Loucy (cell line): ENCODE results near the gene PATE2.

ENCODE experiments used
- H2AFZ ChIP-seq: fragments of 200-600 bp; sonication (generic); 2 replicates; pipeline ENCODE4 v1.6.0; 2016; ENCODE audit warnings: antibody characterized with exemption, mild to moderate bottlenecking, low read length, moderate library complexity
- H3F3A ChIP-seq: fragments of 200-600 bp; 2 replicates; pipeline ENCODE4 v1.6.0; 2016; ENCODE audit warnings: antibody characterized with exemption, low read depth, mild to moderate bottlenecking
- H3K27me3 ChIP-seq: fragments of 200-600 bp; sonication (generic); 2 replicates; pipeline ENCODE4 v1.6.1; 2014; ENCODE audit warnings: low read length, mild to moderate bottlenecking; ENCODE audit not compliant: insufficient read depth, poor library complexity, severe bottlenecking
- H3K36me3 ChIP-seq: fragments of 200-600 bp; sonication (generic); 2 replicates; pipeline ENCODE4 v1.6.1; 2016; ENCODE audit warnings: low read length; ENCODE audit not compliant: insufficient read depth
- H3K4me1 ChIP-seq: fragments of 200-600 bp; sonication (generic); 2 replicates; pipeline ENCODE4 v1.5.1; 2014; ENCODE audit warnings: low read length, mild to moderate bottlenecking; ENCODE audit not compliant: insufficient read depth, poor library complexity, severe bottlenecking
- H3K4me2 ChIP-seq: fragments of 200-600 bp; sonication (generic); 2 replicates; pipeline ENCODE4 v1.6.0; 2014; ENCODE audit warnings: antibody characterized with exemption, low read length, low read depth, mild to moderate bottlenecking; ENCODE audit not compliant: poor library complexity, severe bottlenecking
- H3K4me3 ChIP-seq: fragments of 200-600 bp; sonication (generic); 2 replicates; pipeline ENCODE4 v1.5.1; 2014; ENCODE audit warnings: low read length, mild to moderate bottlenecking, mixed read lengths; ENCODE audit not compliant: poor library complexity, severe bottlenecking
- H3K79me2 ChIP-seq: fragments of 200-600 bp; sonication (generic); 2 replicates; pipeline ENCODE4 v1.6.1; 2014; ENCODE audit warnings: low read length; ENCODE audit not compliant: insufficient read depth
- H3K9ac ChIP-seq: fragments of 200-600 bp; sonication (generic); 2 replicates; pipeline ENCODE4 v1.6.0; 2014; ENCODE audit warnings: mild to moderate bottlenecking, low read depth, low read length, moderate library complexity; ENCODE audit not compliant: poor library complexity, severe bottlenecking
- H3K9me2 ChIP-seq: fragments of 200-600 bp; sonication (generic); replicated peaks from 2 replicates; pipeline ENCODE4 v1.6.1; 2016; ENCODE audit warnings: low read depth, low read length, mixed read lengths
- H3K9me3 ChIP-seq: fragments of 200-600 bp; sonication (generic); 2 replicates; pipeline ENCODE4 v1.6.1; 2014; ENCODE audit warnings: mild to moderate bottlenecking, antibody characterized with exemption, low read length, low read depth; ENCODE audit not compliant: insufficient read depth
- H4K20me1 ChIP-seq: fragments of 200-600 bp; sonication (generic); 2 replicates; pipeline ENCODE4 v1.6.0; 2014; ENCODE audit warnings: antibody characterized with exemption, low read length, mild to moderate bottlenecking; ENCODE audit not compliant: insufficient read depth, poor library complexity, severe bottlenecking
- CTCF ChIP-seq: fragments of 200-600 bp; sonication (generic); conservative IDR thresholded peaks from 2 replicates; pipeline ENCODE4 v1.5.1; 2014; ENCODE audit warnings: mild to moderate bottlenecking, antibody characterized with exemption, low read length
- EZH2phosphoT487 ChIP-seq: fragments of 200-600 bp; IDR thresholded peaks from 2 replicates; pipeline ENCODE4 v1.6.1; 2018; ENCODE audit warnings: antibody characterized with exemption, mild to moderate bottlenecking, moderate library complexity, borderline replicate concordance

Gene PATE2

DNA sequence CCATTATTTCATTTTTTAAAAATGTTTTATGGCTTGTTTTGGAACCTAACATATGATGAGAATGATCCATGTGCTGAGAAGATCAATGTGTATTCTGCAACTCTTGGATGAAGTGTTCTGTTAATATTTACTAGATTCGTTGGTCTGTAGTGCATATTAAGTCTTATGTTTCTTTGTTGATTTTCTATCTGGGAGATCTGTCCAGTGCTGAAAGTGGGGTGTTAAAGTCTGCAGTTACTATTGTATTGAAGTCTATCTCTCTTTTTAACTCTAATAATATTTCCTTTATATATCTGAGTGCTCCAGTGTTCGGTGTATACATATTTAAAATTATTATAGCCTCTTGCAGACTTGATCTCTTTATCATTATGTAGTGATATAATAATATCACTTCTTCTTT, 21.2 kb upstream of the PATE2 start:
- Histone ChIP-seq H3K9me3 (peaks cover 6% of the 10 kb centered on the region), H2AFZ (no peak overlapping the region), H3K79me2 (no peaks in the 10 kb centered on the region), H3K4me2 (no peak overlapping the region), H3K9me2 (no peaks in the 10 kb centered on the region), H3K4me1 (no peaks in the 10 kb centered on the region), H3K9ac (no peak overlapping the region), H3K36me3 (no peaks in the 10 kb centered on the region), H3K27me3 (no peaks in the 10 kb centered on the region), H3K4me3 (no peak overlapping the region), H3F3A (no peaks in the 10 kb centered on the region), H4K20me1 (no peaks in the 10 kb centered on the region)
- no peak for TF ChIP-seq EZH2phosphoT487
- TF ChIP-seq CTCF = no peak

DNA sequence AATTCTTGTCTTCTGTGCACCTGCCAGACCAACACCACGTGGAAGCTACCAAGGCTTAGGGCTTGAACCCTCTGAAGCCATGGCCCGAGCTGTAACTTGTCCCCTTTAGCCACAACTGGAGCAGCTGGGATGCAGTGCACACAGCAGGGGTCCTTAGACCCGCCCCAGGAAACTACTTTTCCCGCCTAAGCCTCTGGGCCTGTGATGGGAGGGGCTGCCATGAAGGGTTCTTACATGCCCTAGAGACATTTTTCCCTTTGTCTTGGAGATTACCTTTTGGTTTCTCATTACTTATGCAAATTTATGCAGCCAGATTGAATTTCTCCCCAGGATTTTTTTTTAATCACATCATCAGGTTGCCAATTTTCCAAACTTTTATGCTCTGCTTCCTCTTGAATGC, 19.0 kb upstream of the PATE2 start:
- Histone ChIP-seq H3K4me1 (no peaks in the 10 kb centered on the region), H3K4me2 (no peak overlapping the region), H3K9me2 (no peaks in the 10 kb centered on the region)

GRCh38 chr11:125790825-125791224, 12.2 kb upstream of the PATE2 start:
- no peak for TF ChIP-seq EZH2phosphoT487
- no peak for TF ChIP-seq CTCF

More for the DNA sequence above, 19.0 kb upstream of the PATE2 start:
- H3K36me3 ChIP-seq = no peaks in the 10 kb centered on the region
- no peaks in the 10 kb centered on the region for H4K20me1 ChIP-seq
- H3K27me3 ChIP-seq = no peaks in the 10 kb centered on the region
- no peak overlapping the region for H3K4me3 ChIP-seq
- TF ChIP-seq CTCF (no peak), EZH2phosphoT487 (no peak)
- no peaks in the 10 kb centered on the region for H3K79me2 ChIP-seq
- no peaks in the 10 kb centered on the region for H3F3A ChIP-seq
- no peak overlapping the region for H3K9ac ChIP-seq
- peaks cover 4% of the 10 kb centered on the region for H3K9me3 ChIP-seq
- no peak overlapping the region for H2AFZ ChIP-seq

More at GRCh38 chr11:125790825-125791224, 12.2 kb upstream of the PATE2 start:
- Histone ChIP-seq H3K27me3 (no peaks in the 10 kb centered on the region), H3K4me3 (no peak overlapping the region), H3K4me1 (no peaks in the 10 kb centered on the region), H3K4me2 (no peak overlapping the region), H3F3A (no peaks in the 10 kb centered on the region), H3K36me3 (no peaks in the 10 kb centered on the region), H3K9me2 (no peaks in the 10 kb centered on the region), H3K79me2 (no peaks in the 10 kb centered on the region), H3K9me3 (no peaks in the 10 kb centered on the region), H4K20me1 (no peaks in the 10 kb centered on the region), H2AFZ (no peak overlapping the region), H3K9ac (no peak overlapping the region)
